Mesendoderm (in vitro differentiated cells): ENCODE results near the gene COL25A1.

Experiments
- DNase-seq: peaks from one replicate; pipeline ENCODE4 v3.0.0; 2013
- H2AK5ac ChIP-seq: 2 replicates; pipeline ENCODE4 v1.6.1; 2013; ENCODE audit warnings: low read length, inconsistent platforms
- H2BK120ac ChIP-seq: 2 replicates; pipeline ENCODE4 v1.6.1; 2013; ENCODE audit warnings: low read depth, mild to moderate bottlenecking, low read length, moderate library complexity, mixed read lengths
- H2BK15ac ChIP-seq: replicated peaks from 2 replicates; pipeline ENCODE4 v1.6.1; 2013; ENCODE audit warnings: low read depth, mild to moderate bottlenecking, moderate library complexity
- H2BK5ac ChIP-seq: 2 replicates; pipeline ENCODE4 v1.6.1; 2013; ENCODE audit warnings: low read length, inconsistent platforms
- H3K18ac ChIP-seq: 2 replicates; pipeline ENCODE4 v1.6.1; 2013; ENCODE audit warnings: mild to moderate bottlenecking, low read length, mixed read lengths
- H3K23ac ChIP-seq: one replicate; pipeline ENCODE4 v1.6.1; 2013; ENCODE audit warnings: low read length
- H3K27ac ChIP-seq: 2 replicates; pipeline ENCODE4 v1.5.1; 2013; ENCODE audit warnings: low read depth, mild to moderate bottlenecking, inconsistent platforms, low read length, moderate library complexity
- H3K27me3 ChIP-seq: 2 replicates; pipeline ENCODE4 v1.6.1; 2013; ENCODE audit warnings: low read length, control low read depth, mild to moderate bottlenecking, inconsistent platforms; ENCODE audit not compliant: insufficient read depth, poor library complexity
- H3K36me3 ChIP-seq: 2 replicates; pipeline ENCODE4 v1.6.1; 2013; ENCODE audit warnings: low read length, inconsistent platforms; ENCODE audit not compliant: control insufficient read depth, insufficient read depth
- H3K4ac ChIP-seq: one replicate; pipeline ENCODE4 v1.6.1; 2013; ENCODE audit warnings: low read depth, mild to moderate bottlenecking, low read length, moderate library complexity
- H3K4me1 ChIP-seq: 2 replicates; pipeline ENCODE4 v1.6.1; 2013; ENCODE audit warnings: low read depth, low read length, inconsistent platforms; ENCODE audit not compliant: control insufficient read depth
- H3K4me2 ChIP-seq: 2 replicates; pipeline ENCODE4 v1.6.1; 2013; ENCODE audit warnings: low read length
- H3K4me3 ChIP-seq: 2 replicates; pipeline ENCODE4 v1.5.1; 2013; ENCODE audit warnings: mild to moderate bottlenecking, low read length
- H3K56ac ChIP-seq: one replicate; pipeline ENCODE4 v1.6.1; 2013; ENCODE audit warnings: low read length
- H3K79me1 ChIP-seq: 2 replicates; pipeline ENCODE4 v1.6.1; 2013; ENCODE audit warnings: low read length, inconsistent platforms
- H3K79me2 ChIP-seq: 2 replicates; pipeline ENCODE4 v1.6.1; 2013; ENCODE audit warnings: mild to moderate bottlenecking, low read length; ENCODE audit not compliant: control insufficient read depth, insufficient read depth
- H3K9ac ChIP-seq: 2 replicates; pipeline ENCODE4 v1.6.1; 2013; ENCODE audit warnings: low read length, inconsistent platforms
- H4K5ac ChIP-seq: one replicate; pipeline ENCODE4 v1.6.1; 2013; ENCODE audit warnings: low read length
- H4K8ac ChIP-seq: one replicate; pipeline ENCODE4 v1.6.1; 2013; ENCODE audit warnings: low read depth, mild to moderate bottlenecking, control low read depth, low read length, moderate library complexity
- WGBS: extraction: QIAGEN DNeasy Blood & Tissue Kit; methylation state at CpG from one replicate; pipeline ENCODE4 v1.1.7; 2013; ENCODE audit warnings: low lambda C conversion rate, missing lambda C conversion rate; ENCODE audit not compliant: insufficient coverage; ENCODE audit errors: extremely low coverage; 5-methylcytosine and 5-hydroxymethylcytosine counted together

Gene COL25A1

GRCh38 chr4:109183931-109184490, 118.4 kb downstream of the COL25A1 start:
- DNase-seq = peak; percentile 19
- Histone ChIP-seq H2BK120ac (no peak overlapping the region), H3K4me1 (peaks cover 3% of the 10 kb centered on the region), H2BK5ac (no peak overlapping the region), H4K8ac (no peak overlapping the region), H4K5ac (no peak overlapping the region), H3K56ac (no peak overlapping the region), H3K27me3 (no peaks in the 10 kb centered on the region), H3K4me3 (no peak overlapping the region), H3K23ac (no peak overlapping the region), H3K18ac (no peak overlapping the region), H2AK5ac (no peak overlapping the region), H3K4me2 (no peak overlapping the region), H3K9ac (no peak overlapping the region), H3K36me3 (no peaks in the 10 kb centered on the region), H2BK15ac (no peak overlapping the region), H3K27ac (no peak overlapping the region), H3K79me2 (no peaks in the 10 kb centered on the region), H3K4ac (no peak overlapping the region), H3K79me1 (no peaks in the 10 kb centered on the region)
- WGBS = no CpG with 5 or more reads among the region's 3 CpGs

- Histone ChIP-seq H2AK5ac (no peak overlapping the region), H3K4ac (no peak overlapping the region), H3K56ac (no peak overlapping the region), H3K18ac (no peak overlapping the region), H4K5ac (no peak overlapping the region), H3K9ac (no peak overlapping the region), H3K27ac (no peak overlapping the region), H3K4me3 (no peak overlapping the region), H3K4me1 (peaks cover 3% of the 10 kb centered on the region), H3K79me1 (no peaks in the 10 kb centered on the region), H2BK5ac (no peak overlapping the region), H3K23ac (no peak overlapping the region), H3K4me2 (no peak overlapping the region), H3K36me3 (no peaks in the 10 kb centered on the region), H2BK15ac (no peak overlapping the region), H4K8ac (no peak overlapping the region), H2BK120ac (no peak overlapping the region), H3K27me3 (no peaks in the 10 kb centered on the region), H3K79me2 (no peaks in the 10 kb centered on the region)
- DNase-seq = no peak
- no CpG with 5 or more reads among the region's 3 CpGs for WGBS
Observed at GRCh38 chr4:109182696-109183095, 119.8 kb downstream of the COL25A1 start.

- H3K9ac ChIP-seq = no peak overlapping the region
Observed at GRCh38 chr4:109179061-109179460, 123.4 kb downstream of the COL25A1 start.

GRCh38 chr4:109177096-109177810, 125.2 kb downstream of the COL25A1 start:
- Histone ChIP-seq H2BK15ac (no peak overlapping the region), H4K8ac (no peak overlapping the region), H3K4me3 (no peak overlapping the region), H3K79me1 (no peaks in the 10 kb centered on the region), H3K23ac (no peak overlapping the region), H3K79me2 (no peaks in the 10 kb centered on the region), H3K56ac (no peak overlapping the region), H3K18ac (no peak overlapping the region), H3K27ac (no peak overlapping the region), H3K4me2 (no peak overlapping the region), H2BK5ac (no peak overlapping the region), H4K5ac (no peak overlapping the region), H2BK120ac (no peak overlapping the region), H3K27me3 (no peaks in the 10 kb centered on the region), H2AK5ac (no peak overlapping the region), H3K36me3 (no peaks in the 10 kb centered on the region), H3K9ac (no peak overlapping the region), H3K4me1 (peaks cover 2% of the 10 kb centered on the region), H3K4ac (no peak overlapping the region)
- DNase-seq = peak; percentile 71
- no CpG with 5 or more reads among the region's 6 CpGs for WGBS

More at GRCh38 chr4:109179061-109179460, 123.4 kb downstream of the COL25A1 start:
- Histone ChIP-seq H3K36me3 (no peaks in the 10 kb centered on the region), H3K27me3 (no peaks in the 10 kb centered on the region), H3K4me1 (peaks cover 2% of the 10 kb centered on the region), H3K4me3 (no peak overlapping the region), H2AK5ac (no peak overlapping the region), H2BK15ac (no peak overlapping the region), H3K4ac (no peak overlapping the region), H2BK120ac (no peak overlapping the region), H3K23ac (no peak overlapping the region), H4K8ac (no peak overlapping the region), H3K4me2 (no peak overlapping the region), H3K79me1 (no peaks in the 10 kb centered on the region), H3K18ac (no peak overlapping the region), H3K79me2 (no peaks in the 10 kb centered on the region), H3K27ac (no peak overlapping the region), H3K56ac (no peak overlapping the region), H2BK5ac (no peak overlapping the region), H4K5ac (no peak overlapping the region)
- no peak for DNase-seq
- no CpG with 5 or more reads among the region's 3 CpGs for WGBS

GRCh38 chr4:109174224-109174953, 128.1 kb downstream of the COL25A1 start:
- no peak overlapping the region for H3K4me3 ChIP-seq
- H4K8ac ChIP-seq = no peak overlapping the region
- H3K56ac ChIP-seq = no peak overlapping the region
- no peaks in the 10 kb centered on the region for H3K27me3 ChIP-seq
- H3K4me2 ChIP-seq = no peak overlapping the region
- no peak overlapping the region for H3K4ac ChIP-seq
- H3K4me1 ChIP-seq = peaks cover 2% of the 10 kb centered on the region
- H2AK5ac ChIP-seq = no peak overlapping the region
- no peak overlapping the region for H2BK120ac ChIP-seq
- no CpG with 5 or more reads among the region's 5 CpGs for WGBS
- no peak overlapping the region for H2BK5ac ChIP-seq
- no peak overlapping the region for H3K18ac ChIP-seq
- no peaks in the 10 kb centered on the region for H3K79me1 ChIP-seq
- no peak overlapping the region for H2BK15ac ChIP-seq
- no peak overlapping the region for H3K27ac ChIP-seq
- H3K9ac ChIP-seq = no peak overlapping the region
- H4K5ac ChIP-seq = no peak overlapping the region
- DNase-seq = peak; percentile 64
- no peaks in the 10 kb centered on the region for H3K36me3 ChIP-seq
- H3K23ac ChIP-seq = no peak overlapping the region
- H3K79me2 ChIP-seq = no peaks in the 10 kb centered on the region
